GM19328 (cell line): ENCODE measurements around the gene ANKRD28.

Experiments
- ATAC-seq: cut with Tn5 transposase; IDR thresholded peaks from one replicate; pipeline ENCODE4 v1.9.1; 2021; ENCODE audit warnings: mild to moderate bottlenecking, moderate library complexity; ENCODE audit not compliant: unreplicated experiment

ANKRD28 gene

GRCh38 chr3:15804553-15805095, 6.8 kb upstream of the ANKRD28 start:
- no peak for ATAC-seq

- no peak for ATAC-seq
Observed at GRCh38 chr3:15803921-15804320, 6.1 kb upstream of the ANKRD28 start.

GRCh38 chr3:15801298-15801697, 3.5 kb upstream of the ANKRD28 start:
- ATAC-seq: no peak

GRCh38 chr3:15800780-15801179, 3.0 kb upstream of the ANKRD28 start:
- ATAC-seq: no peak

GRCh38 chr3:15800327-15800726, 2.5 kb upstream of the ANKRD28 start:
- ATAC-seq: no peak

- no peak for ATAC-seq
Observed at GRCh38 chr3:15798533-15799245, 910 bp upstream of the ANKRD28 start.

- no peak for ATAC-seq
Observed at GRCh38 chr3:15796771-15797641, 773 bp downstream of the ANKRD28 start.

- ATAC-seq: no peak
Observed at GRCh38 chr3:15796331-15796730, 1.4 kb downstream of the ANKRD28 start.

GRCh38 chr3:15795651-15796308, 2.0 kb downstream of the ANKRD28 start:
- ATAC-seq: no peak

GRCh38 chr3:15794842-15795650, 2.7 kb downstream of the ANKRD28 start:
- no peak for ATAC-seq

GRCh38 chr3:15794303-15794771, 3.4 kb downstream of the ANKRD28 start:
- no peak for ATAC-seq

- ATAC-seq: no peak
Observed at GRCh38 chr3:15791525-15791924, 6.3 kb downstream of the ANKRD28 start.

- ATAC-seq: no peak
Observed at GRCh38 chr3:15787941-15788340, 9.8 kb downstream of the ANKRD28 start.

GRCh38 chr3:15787526-15787925, 10.3 kb downstream of the ANKRD28 start:
- no peak for ATAC-seq

- ATAC-seq: no peak
Observed at GRCh38 chr3:15783361-15783969, 14.3 kb downstream of the ANKRD28 start.

GRCh38 chr3:15782429-15782828, 15.3 kb downstream of the ANKRD28 start:
- no peak for ATAC-seq

- ATAC-seq: no peak
Observed at GRCh38 chr3:15781637-15782402, 16.0 kb downstream of the ANKRD28 start.

- ATAC-seq: no peak
Observed at GRCh38 chr3:15781131-15781530, 16.6 kb downstream of the ANKRD28 start.

- no peak for ATAC-seq
Observed at GRCh38 chr3:15779111-15779510, 18.7 kb downstream of the ANKRD28 start.
